ENCODE results near the gene SURF6.
"Not testable (repeated sequence)": the region's sequence is repeated elsewhere in the genome, so short reads cannot be mapped to it uniquely, and the experiment has no call there.

The SURF6 gene

GRCh38 chr9:133347515-133347984 lies 11.6 kb upstream of the SURF6 start:
- DNase-seq, result no peak

GRCh38 chr9:133346021-133346785 lies 10.2 kb upstream of the SURF6 start:
- no peak for DNase-seq

- no peak for DNase-seq
Observed at GRCh38 chr9:133345596-133345995, 9.6 kb upstream of the SURF6 start.

GRCh38 chr9:133344979-133345378 lies 9.0 kb upstream of the SURF6 start:
- no peak for DNase-seq

- no peak for DNase-seq
Observed at GRCh38 chr9:133344071-133344470, 8.1 kb upstream of the SURF6 start.

GRCh38 chr9:133342570-133342969 lies 6.6 kb upstream of the SURF6 start:
- no peak for DNase-seq

GRCh38 chr9:133342069-133342406 lies 6.0 kb upstream of the SURF6 start:
- DNase-seq, result no peak

- no peak for DNase-seq
Observed at GRCh38 chr9:133341369-133342068, 5.5 kb upstream of the SURF6 start.

- DNase-seq, result no peak
Observed at GRCh38 chr9:133340916-133341315, 4.9 kb upstream of the SURF6 start.

- DNase-seq, result no peak
Observed at GRCh38 chr9:133340256-133340655, 4.3 kb upstream of the SURF6 start.

- no peak for DNase-seq
Observed at GRCh38 chr9:133339641-133340040, 3.7 kb upstream of the SURF6 start.

GRCh38 chr9:133334888-133335287 lies 1.1 kb downstream of the SURF6 start:
- not testable (repeated sequence) for DNase-seq

- no peak for DNase-seq
Observed at GRCh38 chr9:133334161-133334560, 1.8 kb downstream of the SURF6 start.

- DNase-seq, result no peak
Observed at GRCh38 chr9:133333566-133333965, 2.4 kb downstream of the SURF6 start.

GRCh38 chr9:133333011-133333410 lies 3.0 kb downstream of the SURF6 start:
- no peak for DNase-seq

- DNase-seq, result no peak
Observed at GRCh38 chr9:133332381-133332730, 3.6 kb downstream of the SURF6 start.

- no peak for DNase-seq
Observed at GRCh38 chr9:133331641-133332380, 4.2 kb downstream of the SURF6 start.

- DNase-seq, result no peak
Observed at GRCh38 chr9:133331221-133331620, 4.8 kb downstream of the SURF6 start.

GRCh38 chr9:133329306-133330156 lies 6.5 kb downstream of the SURF6 start:
- DNase-seq, result not testable (repeated sequence)

- no peak for DNase-seq
Observed at GRCh38 chr9:133327834-133328484, 8.0 kb downstream of the SURF6 start.

- DNase-seq, result not testable (repeated sequence)
Observed at GRCh38 chr9:133327021-133327420, 9.0 kb downstream of the SURF6 start.
